RWPE2 (cell line): ENCODE data around the gene OR6M1.

ENCODE experiments used
- ATAC-seq: fragments of 200-7000 bp; cut with Tn5 transposase; 3 replicates; pipeline ENCODE4 v1.9.1; 2021; ENCODE audit warnings: low read depth
- DNase-seq: peaks from one replicate; pipeline ENCODE4 v3.0.0-alpha.2; 2020; ENCODE audit warnings: low spot score
- H3K27ac ChIP-seq: fragments of 450-650 bp; 2 replicates; pipeline ENCODE4 v1.5.1; 2017; ENCODE audit warnings: mild to moderate bottlenecking; ENCODE audit not compliant: poor library complexity, severe bottlenecking
- H3K27me3 ChIP-seq: fragments of 250-450 bp; sonication (Bioruptor Pico); 2 replicates; pipeline ENCODE4 v1.5.1; 2021; ENCODE audit warnings: mild to moderate bottlenecking, moderate library complexity; ENCODE audit not compliant: insufficient read depth, poor library complexity, severe bottlenecking
- H3K36me3 ChIP-seq: fragments of 250-450 bp; sonication (Bioruptor Pico); 2 replicates; pipeline ENCODE4 v1.5.1; 2020; ENCODE audit warnings: low read depth, mild to moderate bottlenecking, moderate library complexity
- H3K4me1 ChIP-seq: fragments of 250-450 bp; sonication (Bioruptor Pico); 2 replicates; pipeline ENCODE4 v1.5.1; 2021; ENCODE audit warnings: mild to moderate bottlenecking, moderate library complexity; ENCODE audit not compliant: insufficient read depth, poor library complexity, severe bottlenecking
- H3K4me3 ChIP-seq: fragments of 250-450 bp; sonication (Bioruptor Pico); 2 replicates; pipeline ENCODE4 v1.5.1; 2021; ENCODE audit warnings: mild to moderate bottlenecking, moderate library complexity; ENCODE audit not compliant: severe bottlenecking
- H3K9me3 ChIP-seq: fragments of 250-450 bp; sonication (Bioruptor Pico); 2 replicates; pipeline ENCODE4 v1.5.1; 2021; ENCODE audit warnings: mild to moderate bottlenecking, moderate library complexity; ENCODE audit not compliant: severe bottlenecking
- CTCF ChIP-seq: fragments of 450-650 bp; IDR thresholded peaks from one replicate; pipeline ENCODE4 v1.5.1; 2017; ENCODE audit warnings: mild to moderate bottlenecking, moderate library complexity; ENCODE audit not compliant: poor library complexity, severe bottlenecking

Gene OR6M1

GRCh38 chr11:123762422-123762821, 43.7 kb downstream of the OR6M1 start:
- H3K36me3 ChIP-seq = no peaks in the 10 kb centered on the region
- DNase-seq = no peak

GRCh38 chr11:123760894-123761293, 45.3 kb downstream of the OR6M1 start:
- DNase-seq (no peak), ATAC-seq (no peak)
- H3K9me3 ChIP-seq = no peaks in the 10 kb centered on the region
- no peaks in the 10 kb centered on the region for H3K4me1 ChIP-seq
- no peak for TF ChIP-seq CTCF
- H3K27ac ChIP-seq = no peak overlapping the region
- no peaks in the 10 kb centered on the region for H3K36me3 ChIP-seq
- H3K4me3 ChIP-seq = no peak overlapping the region
- no peaks in the 10 kb centered on the region for H3K27me3 ChIP-seq

More at GRCh38 chr11:123762422-123762821, 43.7 kb downstream of the OR6M1 start:
- no peaks in the 10 kb centered on the region for H3K4me1 ChIP-seq
- no peak for ATAC-seq
- H3K27ac ChIP-seq = no peak overlapping the region
- H3K4me3 ChIP-seq = no peak overlapping the region
- TF ChIP-seq CTCF = no peak
- H3K9me3 ChIP-seq = no peaks in the 10 kb centered on the region
- no peaks in the 10 kb centered on the region for H3K27me3 ChIP-seq

GRCh38 chr11:123757976-123758375, 48.2 kb downstream of the OR6M1 start:
- Histone ChIP-seq H3K4me3 (no peak overlapping the region), H3K4me1 (no peaks in the 10 kb centered on the region), H3K36me3 (no peaks in the 10 kb centered on the region), H3K9me3 (no peaks in the 10 kb centered on the region), H3K27me3 (no peaks in the 10 kb centered on the region), H3K27ac (no peak overlapping the region)
- no peak for TF ChIP-seq CTCF
- DNase-seq (no peak), ATAC-seq (no peak)

- no peak for ATAC-seq
- no peak overlapping the region for H3K4me3 ChIP-seq
- no peaks in the 10 kb centered on the region for H3K36me3 ChIP-seq
- no peaks in the 10 kb centered on the region for H3K4me1 ChIP-seq
- DNase-seq = no peak
- H3K27ac ChIP-seq = no peak overlapping the region
- H3K27me3 ChIP-seq = no peaks in the 10 kb centered on the region
- no peaks in the 10 kb centered on the region for H3K9me3 ChIP-seq
- no peak for TF ChIP-seq CTCF
Measured at GRCh38 chr11:123755813-123756212, 50.3 kb downstream of the OR6M1 start.
